PC-3 (cell line): ENCODE results near the gene CAD. TPM values are rescaled to one million over a fixed set of nuclear protein-coding genes. Genes with fewer than 3 reads are reported as not detected.

Experiments used
- ATAC-seq: fragments of 200-7000 bp; cut with Tn5 transposase; 2 replicates; pipeline ENCODE4 v1.9.1; 2020; ENCODE audit warnings: mild to moderate bottlenecking, moderate library complexity
- BruUV-seq: library from RNA; stranded (reverse); fragments of 400-500 nt; replicated peaks from 2 replicates; lab custom pipeline; 2021; lab: Mats Ljungman, UMichigan
- CTCF ChIA-PET: fragments of 300-600 bp; sonication (Branson Sonifier 250); formaldehyde crosslinking; loops from one replicate; lab custom pipeline; 2022; ENCODE audit warnings: antibody characterized with exemption; lab: Charles Lee
- POLR2A ChIA-PET: fragments of 300-600 bp; sonication (Branson Sonifier 250); formaldehyde crosslinking; loops from one replicate; lab custom pipeline; 2022; ENCODE audit warnings: antibody characterized with exemption; ENCODE audit not compliant: unreplicated experiment; lab: Charles Lee
- DNase-seq: peaks from one replicate; pipeline ENCODE4 v3.0.0-alpha.2; 2015
- H2AFZ ChIP-seq: fragments of 300-600 bp; sonication (generic); 2 replicates; pipeline ENCODE4 v1.6.0; 2016; ENCODE audit warnings: antibody characterized with exemption, low read length
- H3F3A ChIP-seq: fragments of 300-600 bp; sonication (generic); one replicate; pipeline ENCODE4 v1.6.0; 2017; ENCODE audit warnings: antibody characterized with exemption, low read length, control low read depth, mild to moderate bottlenecking; ENCODE audit not compliant: unreplicated experiment
- H3K27ac ChIP-seq: fragments of 300-600 bp; sonication (generic); 2 replicates; pipeline ENCODE4 v1.5.1; 2016; ENCODE audit warnings: mild to moderate bottlenecking, low read length
- H3K27me3 ChIP-seq: fragments of 300-600 bp; sonication (generic); 2 replicates; pipeline ENCODE4 v1.6.1; 2016; ENCODE audit warnings: low read length, mixed read lengths
- H3K36me3 ChIP-seq: fragments of 300-600 bp; sonication (generic); 2 replicates; pipeline ENCODE4 v1.6.1; 2016; ENCODE audit warnings: low read depth, mixed run types, low read length, mixed read lengths
- H3K4me1 ChIP-seq: fragments of 300-600 bp; sonication (generic); 2 replicates; pipeline ENCODE4 v1.5.1; 2016; ENCODE audit warnings: low read length; ENCODE audit not compliant: insufficient read depth
- H3K4me2 ChIP-seq: fragments of 300-600 bp; sonication (generic); 2 replicates; pipeline ENCODE4 v1.6.0; 2016; ENCODE audit warnings: low read length
- H3K4me3 ChIP-seq: fragments of 300-600 bp; sonication (generic); 2 replicates; pipeline ENCODE4 v1.5.1; 2016; ENCODE audit warnings: mild to moderate bottlenecking, low read length, mixed read lengths
- H3K79me2 ChIP-seq: fragments of 300-600 bp; sonication (generic); 2 replicates; pipeline ENCODE4 v1.6.1; 2017; ENCODE audit warnings: low read length, mixed read lengths
- H3K9ac ChIP-seq: fragments of 300-600 bp; sonication (generic); 2 replicates; pipeline ENCODE4 v1.6.0; 2016; ENCODE audit warnings: mild to moderate bottlenecking, low read length
- H3K9me2 ChIP-seq: fragments of 300-600 bp; sonication (generic); replicated peaks from 2 replicates; pipeline ENCODE4 v1.6.1; 2016; ENCODE audit warnings: mixed run types, low read length, mixed read lengths
- H3K9me3 ChIP-seq: fragments of 300-600 bp; sonication (generic); 2 replicates; pipeline ENCODE4 v1.6.1; 2016; ENCODE audit warnings: low read length, mixed read lengths
- H4K20me1 ChIP-seq: fragments of 300-600 bp; sonication (generic); 2 replicates; pipeline ENCODE4 v1.6.1; 2016; ENCODE audit warnings: low read length, mixed read lengths
- CTCF ChIP-seq: fragments of 300-600 bp; sonication (generic); conservative IDR thresholded peaks from 2 replicates; pipeline ENCODE4 v1.5.1; 2017; ENCODE audit warnings: antibody characterized with exemption, low read depth, mild to moderate bottlenecking, low read length
- EZH2 ChIP-seq: fragments of 300-600 bp; sonication (generic); IDR thresholded peaks from one replicate; pipeline ENCODE4 v1.6.1; 2017; ENCODE audit warnings: antibody characterized with exemption, mild to moderate bottlenecking, low read length; ENCODE audit not compliant: unreplicated experiment
- EZH2phosphoT487 ChIP-seq: fragments of 300-600 bp; sonication (generic); IDR thresholded peaks from 2 replicates; pipeline ENCODE4 v1.6.1; 2018; ENCODE audit warnings: mild to moderate bottlenecking, antibody characterized with exemption, low read length, borderline replicate concordance
- intact Hi-C: fragments of 100-400 bp; cut with micrococcal nuclease; formaldehyde crosslinking; loops from 2 replicates; pipeline ENCODE4 v1.9.0; 2023
- total RNA-seq: library from RNA; depleted of rRNA; stranded (reverse); fragments of >200 nt; gene quantifications from 2 replicates; pipeline ENCODE4 v1.2.3, GENCODE V29; 2014

CAD gene
- total RNA-seq, 1 experiment from 2014 or later: 85.9 TPM

GRCh38 chr2:27209621-27210401 is 7.4 kb upstream of the CAD start:
- H3F3A ChIP-seq: no peaks in the 10 kb centered on the region
- H3K4me2 ChIP-seq: peak overlapping the region; percentile 26
- H3K79me2 ChIP-seq: peaks cover 28% of the 10 kb centered on the region
- no peaks in the 10 kb centered on the region for H3K9me2 ChIP-seq
- H4K20me1 ChIP-seq: no peaks in the 10 kb centered on the region
- H3K9me3 ChIP-seq: no peaks in the 10 kb centered on the region
- ATAC-seq (no peak), DNase-seq (peak; percentile 35)
- no peak overlapping the region for H3K9ac ChIP-seq
- TF ChIP-seq EZH2 (no peak), CTCF (no peak), EZH2phosphoT487 (no peak)
- intact Hi-C loops: loop anchor here (5.0 kb wide), 1 partner anchor 72 kb away; the partner anchor contains the start of gene TRIM54
- BruUV-seq: TSS peak; percentile 7
- H3K36me3 ChIP-seq: peaks cover 12% of the 10 kb centered on the region; the same call in 1 of the 2 replicates
- ChIA-PET POLR2A (interaction anchor here (0.6 kb wide), 1 partner anchor 123 kb away, joined by 8 read pairs; the partner anchor contains the start of gene KHK), CTCF (no interaction called here)
- H3K4me1 ChIP-seq: peaks cover 19% of the 10 kb centered on the region
- H3K27ac ChIP-seq: 0 out of 2 replicates have a peak overlapping the region, but pooled peaks have one; percentile 9
- no peak overlapping the region; the same call in 1 of the 2 replicates for H3K4me3 ChIP-seq
- H2AFZ ChIP-seq: no peak overlapping the region
- no peaks in the 10 kb centered on the region for H3K27me3 ChIP-seq

- intact Hi-C loops: loop anchor here (5.0 kb wide), 1 partner anchor 71 kb away; the partner anchor contains the start of gene TRIM54
- peak overlapping the region; percentile 3; the same call in 1 of the 2 replicates for H3K27ac ChIP-seq
- peak overlapping the region; percentile 88 for H3K4me2 ChIP-seq
- H3F3A ChIP-seq: no peaks in the 10 kb centered on the region
- peak overlapping the region; percentile 73 for H2AFZ ChIP-seq
- TF ChIP-seq EZH2phosphoT487 (no peak), CTCF (no peak), EZH2 (no peak)
- no peaks in the 10 kb centered on the region for H4K20me1 ChIP-seq
- H3K9ac ChIP-seq: peak overlapping the region; percentile 98
- ChIA-PET POLR2A (interaction anchor here (0.6 to 0.7 kb wide), 3 partner anchors 11 to 139 kb away, joined by 3 to 6 read pairs (median 3); partner anchors contain the start of gene TRIM54), CTCF (interaction anchor here (1.0 kb wide), 1 partner anchor 44 kb away, joined by 3 read pairs; no protein-coding TSS in a partner anchor)
- H3K4me3 ChIP-seq: peak overlapping the region; percentile 83
- H3K79me2 ChIP-seq: peaks cover 28% of the 10 kb centered on the region
- ATAC-seq: peak; percentile 72
- no peak for DNase-seq
- no peaks in the 10 kb centered on the region for H3K9me3 ChIP-seq
- H3K9me2 ChIP-seq: no peaks in the 10 kb centered on the region
- BruUV-seq: TSS peak; percentile 81
- no peaks in the 10 kb centered on the region for H3K27me3 ChIP-seq
- peaks cover 19% of the 10 kb centered on the region for H3K4me1 ChIP-seq
- H3K36me3 ChIP-seq: peaks cover 13% of the 10 kb centered on the region
Observed at GRCh38 chr2:27211241-27211942, 5.8 kb upstream of the CAD start.
